ENCODE measurements around the gene MUC4. TPM values are rescaled to one million over a fixed set of nuclear protein-coding genes. Genes with fewer than 3 reads are reported as not detected.
A peak's percentile ranks its signal among the peaks of the same experiment; 100 is the strongest.
"Not testable (repeated sequence)": the region's sequence is repeated elsewhere in the genome, so short reads cannot be mapped to it uniquely, and the experiment has no call there.

Gene MUC4
- total and polyA plus RNA-seq, 5 donors from 2014 or later, result not detected

- H3K4me3 ChIP-seq (ENCODE audit: low read depth, low read length), result no peak overlapping the region
- peaks cover 24% of the 10 kb centered on the region for H3K27me3 Mint-ChIP-seq
- peaks cover 10% of the 10 kb centered on the region for H3K4me1 ChIP-seq (ENCODE audit: control insufficient read depth, insufficient read depth, low read length, poor library complexity, severe bottlenecking)
- peaks cover 2% of the 10 kb centered on the region for H3K27me3 ChIP-seq (ENCODE audit: control insufficient read depth, insufficient read depth, low read length)
- H3K4me3 Mint-ChIP-seq, result no peak overlapping the region
- no peak overlapping the region for H3K27ac ChIP-seq (ENCODE audit: insufficient read depth, low read length, poor library complexity, severe bottlenecking)
- peaks cover 0 to 2% (median 0%) of the 10 kb centered on the region in 7 donors for H3K9me3 Mint-ChIP-seq
- DNase-seq (no peak), ATAC-seq (ENCODE audit: low read depth in 2 of 2) (no peak)
- no peaks in the 10 kb centered on the region for H3K9me3 ChIP-seq (ENCODE audit: control insufficient read depth in 2 of 2, low read length in 2 of 2)
- H3K27ac Mint-ChIP-seq, result no peak overlapping the region
- no peaks in the 10 kb centered on the region for H3K36me3 ChIP-seq (ENCODE audit: control insufficient read depth, insufficient read depth, low read length)
- peaks cover 0 to 42% (median 28%) of the 10 kb centered on the region in 4 donors for H3K4me1 Mint-ChIP-seq
- peaks cover 3% of the 10 kb centered on the region for H3K36me3 Mint-ChIP-seq
Measured at GRCh38 chr3:195806916-195807231, 4.9 kb downstream of the MUC4 start.

GRCh38 chr3:195806211-195806915 lies 5.4 kb downstream of the MUC4 start:
- peaks cover 10% of the 10 kb centered on the region for H3K4me1 ChIP-seq (ENCODE audit: control insufficient read depth, insufficient read depth, low read length, poor library complexity, severe bottlenecking)
- peaks cover 0 to 2% (median 0%) of the 10 kb centered on the region in 7 donors for H3K9me3 Mint-ChIP-seq
- peak overlapping the region in 1 of 3 donors; percentile 53 for H3K27ac Mint-ChIP-seq
- H3K9me3 ChIP-seq (ENCODE audit: control insufficient read depth in 2 of 2, low read length in 2 of 2), result no peaks in the 10 kb centered on the region
- H3K4me3 ChIP-seq (ENCODE audit: low read depth, low read length), result no peak overlapping the region
- H3K27me3 ChIP-seq (ENCODE audit: control insufficient read depth, insufficient read depth, low read length), result peaks cover 2% of the 10 kb centered on the region
- ATAC-seq (ENCODE audit: low read depth in 2 of 2) (no peak), DNase-seq (peak in 1 of 3 donors; percentile 46)
- peaks cover 3% of the 10 kb centered on the region for H3K36me3 Mint-ChIP-seq
- H3K27ac ChIP-seq (ENCODE audit: insufficient read depth, low read length, poor library complexity, severe bottlenecking), result no peak overlapping the region
- H3K36me3 ChIP-seq (ENCODE audit: control insufficient read depth, insufficient read depth, low read length), result no peaks in the 10 kb centered on the region
- H3K4me1 Mint-ChIP-seq, result peaks cover 0 to 47% (median 30%) of the 10 kb centered on the region in 4 donors
- no peak overlapping the region for H3K4me3 Mint-ChIP-seq
- H3K27me3 Mint-ChIP-seq, result peaks cover 24% of the 10 kb centered on the region

DNA sequence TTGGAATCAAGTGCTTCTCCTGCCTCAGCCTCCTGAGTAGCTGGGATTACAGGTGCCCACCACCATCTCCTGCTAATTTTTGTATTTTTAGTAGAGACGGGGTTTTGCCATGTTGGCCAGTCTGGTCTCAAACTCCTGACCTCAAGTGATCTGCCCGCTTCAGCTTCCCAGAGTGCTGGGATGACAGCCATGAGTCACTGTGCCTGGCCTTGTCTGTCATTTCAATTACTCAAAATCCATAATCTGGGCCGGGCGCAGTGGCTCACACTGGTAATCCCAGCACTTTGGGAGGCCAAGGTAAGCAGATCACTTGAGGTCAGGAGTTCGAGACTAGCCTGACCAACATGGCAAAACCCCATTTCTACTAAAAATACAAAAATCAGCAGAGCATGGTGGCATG lies 6.1 kb downstream of the MUC4 start:
- not testable (repeated sequence) for H3K36me3 Mint-ChIP-seq; H3K4me3 ChIP-seq (ENCODE audit: low read depth, low read length); H3K27ac Mint-ChIP-seq; DNase-seq; H3K27me3 ChIP-seq (ENCODE audit: control insufficient read depth, insufficient read depth, low read length); H3K36me3 ChIP-seq (ENCODE audit: control insufficient read depth, insufficient read depth, low read length); H3K9me3 Mint-ChIP-seq; H3K4me3 Mint-ChIP-seq; H3K9me3 ChIP-seq (ENCODE audit: control insufficient read depth in 2 of 2, low read length in 2 of 2); H3K27ac ChIP-seq (ENCODE audit: insufficient read depth, low read length, poor library complexity, severe bottlenecking); ATAC-seq (ENCODE audit: low read depth in 2 of 2); H3K4me1 ChIP-seq (ENCODE audit: control insufficient read depth, insufficient read depth, low read length, poor library complexity, severe bottlenecking)
- H3K4me1 Mint-ChIP-seq, result peaks cover 0 to 47% (median 30%) of the 10 kb centered on the region in 4 donors
- H3K27me3 Mint-ChIP-seq, result peaks cover 20% of the 10 kb centered on the region

DNA sequence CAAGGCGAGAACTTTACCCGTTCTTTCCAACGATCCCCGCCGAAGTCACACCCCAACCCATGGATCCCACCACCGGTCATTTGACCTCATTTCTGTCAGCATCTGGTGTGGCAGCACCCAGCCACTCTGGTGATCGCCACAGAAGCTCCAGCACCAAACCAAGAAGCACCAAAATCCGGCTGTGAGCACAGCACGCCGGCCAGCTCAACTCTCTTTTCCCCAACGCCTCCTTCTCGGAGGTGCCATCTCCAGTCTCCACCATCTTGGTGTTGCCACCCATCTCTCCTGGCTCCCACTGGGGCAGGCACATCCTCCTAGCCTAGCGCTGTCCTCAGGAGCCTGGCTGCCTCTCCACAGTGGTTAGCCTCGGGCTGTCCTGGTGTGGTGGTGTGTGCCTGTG lies 6.5 kb downstream of the MUC4 start:
- Mint-ChIP-seq H3K27me3 (peaks cover 20% of the 10 kb centered on the region), H3K36me3 (peaks cover 3% of the 10 kb centered on the region), H3K4me3 (peak overlapping the region in 1 of 4 donors; percentile 38), H3K27ac (no peak overlapping the region), H3K4me1 (peaks cover 0 to 47% (median 30%) of the 10 kb centered on the region in 4 donors), H3K9me3 (peaks cover 0 to 2% (median 0%) of the 10 kb centered on the region in 7 donors)
- DNase-seq (no peak), ATAC-seq (ENCODE audit: low read depth in 2 of 2) (no peak)
- H3K4me3 ChIP-seq (ENCODE audit: low read depth, low read length), result no peak overlapping the region
- no peak overlapping the region for H3K27ac ChIP-seq (ENCODE audit: insufficient read depth, low read length, poor library complexity, severe bottlenecking)
- H3K36me3 ChIP-seq (ENCODE audit: control insufficient read depth, insufficient read depth, low read length), result no peaks in the 10 kb centered on the region
- H3K9me3 ChIP-seq (ENCODE audit: control insufficient read depth in 2 of 2, low read length in 2 of 2), result no peaks in the 10 kb centered on the region
- peaks cover 10% of the 10 kb centered on the region for H3K4me1 ChIP-seq (ENCODE audit: control insufficient read depth, insufficient read depth, low read length, poor library complexity, severe bottlenecking)
- H3K27me3 ChIP-seq (ENCODE audit: control insufficient read depth, insufficient read depth, low read length), result peaks cover 2% of the 10 kb centered on the region

GRCh38 chr3:195803289-195803908 lies 8.3 kb downstream of the MUC4 start:
- no peak overlapping the region for H3K27ac ChIP-seq (ENCODE audit: insufficient read depth, low read length, poor library complexity, severe bottlenecking)
- H3K9me3 Mint-ChIP-seq, result peaks cover 0 to 2% (median 0%) of the 10 kb centered on the region in 7 donors

GRCh38 chr3:195802795-195803194 lies 8.9 kb downstream of the MUC4 start:
- Mint-ChIP-seq H3K36me3 (peaks cover 3% of the 10 kb centered on the region), H3K9me3 (peaks cover 0 to 2% (median 0%) of the 10 kb centered on the region in 7 donors), H3K27ac (no peak overlapping the region), H3K27me3 (peaks cover 31% of the 10 kb centered on the region), H3K4me1 (peaks cover 0 to 47% (median 30%) of the 10 kb centered on the region in 4 donors), H3K4me3 (peak overlapping the region in 2 of 4 donors; percentile 3 to 52)
- Histone ChIP-seq H3K36me3 (ENCODE audit: control insufficient read depth, insufficient read depth, low read length) (no peaks in the 10 kb centered on the region), H3K4me3 (ENCODE audit: low read depth, low read length) (no peak overlapping the region), H3K9me3 (ENCODE audit: control insufficient read depth in 2 of 2, low read length in 2 of 2) (no peaks in the 10 kb centered on the region), H3K4me1 (ENCODE audit: control insufficient read depth, insufficient read depth, low read length, poor library complexity, severe bottlenecking) (peaks cover 10% of the 10 kb centered on the region), H3K27me3 (ENCODE audit: control insufficient read depth, insufficient read depth, low read length) (peaks cover 2% of the 10 kb centered on the region), H3K27ac (ENCODE audit: insufficient read depth, low read length, poor library complexity, severe bottlenecking) (no peak overlapping the region)
- DNase-seq (peak in 1 of 3 donors; percentile 62), ATAC-seq (ENCODE audit: low read depth in 2 of 2) (no peak)

More at GRCh38 chr3:195803289-195803908, 8.3 kb downstream of the MUC4 start:
- peaks cover 10% of the 10 kb centered on the region for H3K4me1 ChIP-seq (ENCODE audit: control insufficient read depth, insufficient read depth, low read length, poor library complexity, severe bottlenecking)
- DNase-seq, result peak in 1 of 3 donors; percentile 21
- Mint-ChIP-seq H3K27me3 (peaks cover 27% of the 10 kb centered on the region), H3K4me3 (no peak overlapping the region), H3K36me3 (peaks cover 3% of the 10 kb centered on the region), H3K27ac (peak overlapping the region in 2 of 3 donors; percentile 32 to 55), H3K4me1 (peaks cover 0 to 47% (median 30%) of the 10 kb centered on the region in 4 donors)
- no peaks in the 10 kb centered on the region for H3K9me3 ChIP-seq (ENCODE audit: control insufficient read depth in 2 of 2, low read length in 2 of 2)
- peaks cover 2% of the 10 kb centered on the region for H3K27me3 ChIP-seq (ENCODE audit: control insufficient read depth, insufficient read depth, low read length)
- no peak overlapping the region for H3K4me3 ChIP-seq (ENCODE audit: low read depth, low read length)
- ATAC-seq (ENCODE audit: low read depth in 2 of 2), result no peak
- no peaks in the 10 kb centered on the region for H3K36me3 ChIP-seq (ENCODE audit: control insufficient read depth, insufficient read depth, low read length)

GRCh38 chr3:195802261-195802701 lies 9.4 kb downstream of the MUC4 start:
- DNase-seq, result peak in 1 of 3 donors; percentile 85
- H3K9me3 Mint-ChIP-seq, result peaks cover 0 to 2% (median 0%) of the 10 kb centered on the region in 7 donors
- H3K27ac Mint-ChIP-seq, result peak overlapping the region in 2 of 3 donors; percentile 72 to 90
- H3K4me3 Mint-ChIP-seq, result peak overlapping the region in 2 of 4 donors; percentile 31 to 52
- Histone ChIP-seq H3K27ac (ENCODE audit: insufficient read depth, low read length, poor library complexity, severe bottlenecking) (no peak overlapping the region), H3K9me3 (ENCODE audit: control insufficient read depth in 2 of 2, low read length in 2 of 2) (no peaks in the 10 kb centered on the region), H3K4me3 (ENCODE audit: low read depth, low read length) (no peak overlapping the region), H3K36me3 (ENCODE audit: control insufficient read depth, insufficient read depth, low read length) (no peaks in the 10 kb centered on the region), H3K27me3 (ENCODE audit: control insufficient read depth, insufficient read depth, low read length) (peaks cover 2% of the 10 kb centered on the region), H3K4me1 (ENCODE audit: control insufficient read depth, insufficient read depth, low read length, poor library complexity, severe bottlenecking) (peaks cover 10% of the 10 kb centered on the region)
- peak in 1 of 2 donors; percentile 45 for ATAC-seq (ENCODE audit: low read depth in 2 of 2)
- peaks cover 31% of the 10 kb centered on the region for H3K27me3 Mint-ChIP-seq
- peaks cover 0 to 47% (median 30%) of the 10 kb centered on the region in 4 donors for H3K4me1 Mint-ChIP-seq
- peaks cover 3% of the 10 kb centered on the region for H3K36me3 Mint-ChIP-seq

Measured in CD4-positive, CD25-positive, alpha-beta regulatory T cell (primary cell).